GM12878 (cell line): Measurements from ENCODE around the gene ADAM23. TPM values are rescaled to one million over a fixed set of nuclear protein-coding genes. Genes with fewer than 3 reads are reported as not detected.
A peak's percentile ranks its signal among the peaks of the same experiment; 100 is the strongest.

Source experiments
- ATAC-seq: fragments of 200-7000 bp; cut with Tn5 transposase; 3 replicates; pipeline ENCODE4 v1.9.1; 2020; ENCODE audit warnings: mild to moderate bottlenecking, moderate library complexity
- BruUV-seq: library from RNA; stranded (reverse); fragments of 400-500 nt; replicated peaks from 2 replicates; lab custom pipeline; 2021; lab: Mats Ljungman, UMichigan
- CTCF ChIA-PET: fragments of 300-600 bp; sonication (Branson Sonifier 250); formaldehyde crosslinking; extraction: SDS; loops from one replicate; lab custom pipeline; 2021; ENCODE audit warnings: inconsistent platforms; lab: Yijun Ruan, JAX
- POLR2A ChIA-PET: fragments of 350-600 bp; formaldehyde crosslinking; extraction: SDS; loops from one replicate; lab custom pipeline; 2021; ENCODE audit warnings: inconsistent platforms; lab: Charles Lee
- RAD21 ChIA-PET: fragments of 300-600 bp; sonication (Branson Sonifier 250); formaldehyde crosslinking; loops from one replicate; lab custom pipeline; 2023; ENCODE audit warnings: antibody characterized with exemption; ENCODE audit not compliant: unreplicated experiment; lab: Charles Lee
- SMC1A ChIA-PET: fragments of 300-600 bp; sonication (Branson Sonifier 250); formaldehyde crosslinking; loops from one replicate; lab custom pipeline; 2023; ENCODE audit not compliant: unreplicated experiment, uncharacterized antibody; lab: Charles Lee
- DNase-seq: peaks from one replicate; pipeline ENCODE4 v3.0.0-alpha.2; 2011; ENCODE audit warnings: low read depth, low spot score
- FAIRE-seq: peaks from 3 replicates; lab custom pipeline; 2011; peaks lifted over from hg19 to GRCh38; lab: Jason Lieb, UNC
- H2AFZ ChIP-seq: 2 replicates; pipeline ENCODE4 v1.6.0; 2011; ENCODE audit warnings: low read depth, low read length, control low read depth; ENCODE audit not compliant: control insufficient read depth
- H3K27ac ChIP-seq: 2 replicates; pipeline ENCODE4 v1.5.1; 2011; ENCODE audit warnings: control low read depth; ENCODE audit not compliant: control insufficient read depth, insufficient read depth
- H3K27me3 ChIP-seq, 2 experiments: replicated peaks in 1 of 2; 2 replicates each; pipeline versions ENCODE4 v1.6.0 to v1.6.1; 2011; ENCODE audit warnings: low read length in 1 of 2; ENCODE audit not compliant: control insufficient read depth in 2 of 2, insufficient read depth in 2 of 2
- H3K36me3 ChIP-seq, 2 experiments: 2 replicates each; pipeline ENCODE4 v1.5.1; 2011; ENCODE audit warnings: low read length in 1 of 2; ENCODE audit not compliant: control insufficient read depth in 2 of 2, insufficient read depth in 2 of 2
- H3K4me1 ChIP-seq: 2 replicates; pipeline ENCODE4 v1.6.1; 2011; ENCODE audit warnings: mild to moderate bottlenecking, low read length, moderate library complexity, mixed read lengths; ENCODE audit not compliant: control insufficient read depth, insufficient read depth
- H3K4me2 ChIP-seq: 2 replicates; pipeline ENCODE4 v1.6.0; 2011; ENCODE audit warnings: control low read depth; ENCODE audit not compliant: control insufficient read depth, insufficient read depth
- H3K4me3 ChIP-seq: fragments of 200-600 bp; sonication (generic); 2 replicates; pipeline ENCODE4 v1.5.1; 2016
- H3K79me2 ChIP-seq: 2 replicates; pipeline ENCODE4 v1.6.0; 2011; ENCODE audit warnings: low read length; ENCODE audit not compliant: control insufficient read depth, insufficient read depth
- H3K9ac ChIP-seq: 2 replicates; pipeline ENCODE4 v1.8.0; 2011; ENCODE audit warnings: low read length, control low read depth, mixed read lengths; ENCODE audit not compliant: control insufficient read depth, insufficient read depth
- H3K9me3 ChIP-seq: replicated peaks from 3 replicates; pipeline ENCODE4 v1.5.1; 2011; ENCODE audit warnings: mild to moderate bottlenecking, low read length; ENCODE audit not compliant: control insufficient read depth, insufficient read depth
- H4K20me1 ChIP-seq: 2 replicates; pipeline ENCODE4 v1.6.0; 2011; ENCODE audit not compliant: control insufficient read depth, insufficient read depth
- PAX5 ChIP-seq: IDR thresholded peaks from 2 replicates; pipeline ENCODE4 v1.6.1; 2011; ENCODE audit warnings: low read depth, low read length, borderline replicate concordance
- PAX8 ChIP-seq: fragments of 450-650 bp; IDR thresholded peaks from 2 replicates; pipeline ENCODE4 v1.6.1; 2017; ENCODE audit warnings: mild to moderate bottlenecking, moderate library complexity
- RUNX3 ChIP-seq: IDR thresholded peaks from 2 replicates; pipeline ENCODE4 v1.6.1; 2012; ENCODE audit warnings: low read length, inconsistent platforms
- ZNF217 ChIP-seq: fragments of 450-650 bp; IDR thresholded peaks from 2 replicates; pipeline ENCODE4 v1.6.1; 2017; ENCODE audit warnings: antibody characterized with exemption, mild to moderate bottlenecking
- ZNF24 ChIP-seq: fragments of 450-650 bp; IDR thresholded peaks from 2 replicates; pipeline ENCODE4 v1.6.1; 2017; ENCODE audit warnings: antibody characterized with exemption, mild to moderate bottlenecking
- WGBS: methylation state at CpG from one replicate; pipeline ENCODE4 v1.1.6; 2016; ENCODE audit warnings: low lambda C conversion rate; ENCODE audit not compliant: insufficient replicate concordance, insufficient coverage; ENCODE audit errors: missing lambda C conversion rate; 5-methylcytosine and 5-hydroxymethylcytosine counted together
- in situ Hi-C: fragments of 300-500 bp; cut with MboI; formaldehyde crosslinking; loops from 9 replicates; pipeline ENCODE4 v1.14.3; 2018; ENCODE audit warnings: mixed read lengths
- intact Hi-C: fragments of 100-400 bp; cut with micrococcal nuclease; formaldehyde crosslinking; loops from one replicate; pipeline ENCODE4 v1.14.2; 2022; ENCODE audit not compliant: unreplicated experiment
- polyA plus RNA-seq, 11 experiments: library from polyadenylated mRNA; depleted of rRNA in 4 of 11; unstranded in 6 of 11; stranded (reverse) in 5 of 11; fragments of >200 nt; fragmentation: Nextera tagmentation in 4 of 11; fragmentation: Illumina TruSeq in 1 of 11; extraction: Ambion mirVana in 4 of 11; extraction: Trizol in 1 of 11; gene quantifications; 1 replicate in 1 of 11; 2 replicates in 10 of 11; pipeline versions ENCODE4 v1.2.1 to v1.2.3, GENCODE V29; 2011 to 2016; ENCODE audit warnings: inconsistent platforms in 2 of 11, missing spikeins in 2 of 11, low read depth in 1 of 11
- total RNA-seq, 4 experiments: library from RNA; depleted of rRNA in 3 of 4; stranded (reverse); fragments of >200 nt in 3 of 4; fragmentation: Illumina TruSeq in 1 of 4; extraction: Trizol in 1 of 4; gene quantifications; 2 replicates each; pipeline versions ENCODE4 v1.2.1 to v1.2.3, GENCODE V29; 2013 to 2021

Gene ADAM23
- total and polyA plus RNA-seq, 10 of the 15 experiments (the other 5 are each of a cell fraction or from before 2014, with no cell fraction given), result 5.7 to 41.8 (median 15.6) TPM

- WGBS, result 94% methylated on average over 2 of the region's 2 CpGs
- ChIA-PET SMC1A (interaction anchor here (0.7 to 1.7 kb wide), 2 partner anchors 12 to 16 kb away, joined by 3 to 4 read pairs; no protein-coding TSS in a partner anchor), CTCF (no interaction called here), RAD21 (interaction anchor here (0.6 kb wide), 1 partner anchor 1148 kb away, joined by 4 read pairs; no protein-coding TSS in a partner anchor), POLR2A (no interaction called here)
- Histone ChIP-seq H3K79me2 (no peaks in the 10 kb centered on the region), H3K4me2 (no peak overlapping the region), H3K9me3 (no peaks in the 10 kb centered on the region), H3K9ac (no peak overlapping the region), H2AFZ (no peak overlapping the region), H3K36me3 (no peaks in the 10 kb centered on the region), H3K27me3 (no peaks in the 10 kb centered on the region), H3K4me3 (no peak overlapping the region), H4K20me1 (no peaks in the 10 kb centered on the region), H3K27ac (no peak overlapping the region), H3K4me1 (no peaks in the 10 kb centered on the region)
- ATAC-seq (no peak), FAIRE-seq (no peak), DNase-seq (no peak)
- TF ChIP-seq PAX8 (no peak), PAX5 (no peak), ZNF217 (no peak), ZNF24 (no peak)
- BruUV-seq, result no TSS peak
- intact Hi-C loops, result no loop called here
- in situ Hi-C loops, result no loop called here
Observed at GRCh38 chr2:206527153-206527552, 83.8 kb downstream of the ADAM23 start.

GRCh38 chr2:206530727-206531126 is 87.4 kb downstream of the ADAM23 start:
- ChIA-PET RAD21 (no interaction called here), CTCF (no interaction called here), SMC1A (interaction anchor here (3.1 kb wide), 1 partner anchor 9 kb away, joined by 14 read pairs; no protein-coding TSS in a partner anchor)
- intact Hi-C loops, result no loop called here
- H3K27ac ChIP-seq, result no peak overlapping the region
- no peak overlapping the region for H3K4me2 ChIP-seq
- peak; percentile 38; the same call in 1 of the 2 replicates for TF ChIP-seq RUNX3
- TF ChIP-seq ZNF24, result no peak
- TF ChIP-seq, all 136 proteins: peak for 1
- Histone ChIP-seq H3K79me2 (no peaks in the 10 kb centered on the region), H3K9me3 (no peaks in the 10 kb centered on the region), H3K36me3 (no peaks in the 10 kb centered on the region), H4K20me1 (no peaks in the 10 kb centered on the region), H3K9ac (no peak overlapping the region), H3K4me3 (no peak overlapping the region), H3K4me1 (no peaks in the 10 kb centered on the region), H2AFZ (no peak overlapping the region), H3K27me3 (no peaks in the 10 kb centered on the region)
- FAIRE-seq (no peak), ATAC-seq (no peak), DNase-seq (no peak)
- in situ Hi-C loops, result no loop called here
- BruUV-seq, result no TSS peak
- POLR2A ChIA-PET, result no interaction called here
- WGBS, result 69% methylated on average over 11 of the region's 11 CpGs
